K562 (cell line): ENCODE results near the gene KCNK18. TPM values are rescaled to one million over a fixed set of nuclear protein-coding genes. Genes with fewer than 3 reads are reported as not detected.
A peak's percentile ranks its signal among the peaks of the same experiment; 100 is the strongest.

Experiments
- ATAC-seq: fragments of 200-7000 bp; cut with Tn5 transposase; 3 replicates; pipeline ENCODE4 v1.9.1; 2020; ENCODE audit warnings: moderate library complexity
- BruUV-seq: library from RNA; stranded (reverse); fragments of 400-500 nt; replicated peaks from 2 replicates; lab custom pipeline; 2021; lab: Mats Ljungman, UMichigan
- CTCF ChIA-PET: fragments of 300-600 bp; formaldehyde crosslinking; extraction: SDS; loops from one replicate; lab custom pipeline; 2021; ENCODE audit warnings: low intra/inter-chr PET ratio; lab: Yijun Ruan, JAX
- POLR2A ChIA-PET: fragments of 300-600, 350-650 bp; sonication (Branson Sonifier 250); formaldehyde crosslinking; extraction: SDS; loops from one replicate; lab custom pipeline; 2021; ENCODE audit warnings: antibody characterized with exemption, inconsistent platforms; lab: Yijun Ruan, JAX
- DNase-seq, 4 experiments: peaks; one replicate each; pipeline versions ENCODE4 v3.0.0 to v3.0.0-alpha.2; 2011 to 2018; ENCODE audit warnings: low spot score in 3 of 4, mixed read lengths in 3 of 4; ENCODE audit errors: extremely low read depth in 1 of 4
- FAIRE-seq: peaks from 2 replicates; lab custom pipeline; 2011; peaks lifted over from hg19 to GRCh38; lab: Jason Lieb, UNC
- H2AFZ ChIP-seq: 2 replicates; pipeline ENCODE4 v1.6.0; 2011; ENCODE audit warnings: low read depth, low read length, control low read depth, inconsistent platforms
- H3K27ac ChIP-seq: fragments of 200-600 bp; 3 replicates; pipeline ENCODE4 v1.8.0; 2011; ENCODE audit warnings: low read depth, mild to moderate bottlenecking, control low read depth, inconsistent platforms, low read length, moderate library complexity, mixed read lengths; ENCODE audit errors: extremely low read depth
- H3K27me3 ChIP-seq, 2 experiments: fragments of 300-600 bp in 1 of 2; 2 replicates in 1 of 2; 3 replicates in 1 of 2; pipeline versions ENCODE4 v1.6.0 to v1.8.0; 2011; ENCODE audit warnings: inconsistent platforms in 2 of 2, low read length in 2 of 2, mild to moderate bottlenecking in 1 of 2, mixed read lengths in 1 of 2, moderate library complexity in 1 of 2; ENCODE audit not compliant: control insufficient read depth in 2 of 2, insufficient read depth in 2 of 2
- H3K36me3 ChIP-seq: fragments of 300-600 bp; 3 replicates; pipeline ENCODE4 v1.8.0; 2011; ENCODE audit warnings: mild to moderate bottlenecking, low read length, inconsistent platforms; ENCODE audit not compliant: control insufficient read depth, insufficient read depth
- H3K4me1 ChIP-seq, 2 experiments: fragments of 200-600 bp in 1 of 2; replicated peaks in 1 of 2; 2 replicates in 1 of 2; 3 replicates in 1 of 2; pipeline versions ENCODE4 v1.5.1 to v1.8.0; 2011; ENCODE audit warnings: inconsistent platforms in 2 of 2, low read length in 2 of 2, mild to moderate bottlenecking in 1 of 2, mixed read lengths in 1 of 2, moderate library complexity in 1 of 2; ENCODE audit not compliant: control insufficient read depth in 2 of 2, insufficient read depth in 2 of 2
- H3K4me2 ChIP-seq: 2 replicates; pipeline ENCODE4 v1.6.1; 2011; ENCODE audit warnings: low read length, control low read depth, inconsistent platforms, mixed read lengths; ENCODE audit not compliant: insufficient read depth
- H3K4me3 ChIP-seq: fragments of 200-600 bp; sonication (generic), shearing (Covaris generic); 2 replicates; pipeline ENCODE4 v1.5.1; 2016; ENCODE audit warnings: control low read depth, inconsistent platforms
- H3K79me2 ChIP-seq: fragments of 200-600 bp; 3 replicates; pipeline ENCODE4 v1.8.0; 2011; ENCODE audit warnings: low read length, inconsistent platforms; ENCODE audit not compliant: control insufficient read depth, insufficient read depth
- H3K9ac ChIP-seq, 2 experiments: 2 replicates each; pipeline versions ENCODE4 v1.6.0 to v1.6.1; 2011; ENCODE audit warnings: low read depth in 2 of 2, low read length in 2 of 2, control low read depth in 1 of 2, inconsistent platforms in 1 of 2, mild to moderate bottlenecking in 1 of 2, mixed read lengths in 1 of 2; ENCODE audit not compliant: insufficient read depth in 1 of 2
- H3K9me1 ChIP-seq: one replicate; pipeline ENCODE4 v1.6.0; 2011; ENCODE audit warnings: inconsistent platforms, mild to moderate bottlenecking, low read length, moderate library complexity; ENCODE audit not compliant: control insufficient read depth, insufficient read depth
- H3K9me3 ChIP-seq: replicated peaks from 2 replicates; pipeline ENCODE4 v1.5.1; 2011; ENCODE audit warnings: low read depth, low read length, inconsistent platforms; ENCODE audit not compliant: control insufficient read depth, insufficient read depth
- H4K20me1 ChIP-seq: replicated peaks from 2 replicates; pipeline ENCODE4 v1.6.1; 2011; ENCODE audit warnings: low read length, inconsistent platforms, mixed read lengths; ENCODE audit not compliant: control insufficient read depth, insufficient read depth
- MTA2 ChIP-seq: fragments of 450-650 bp; IDR thresholded peaks from 2 replicates; pipeline ENCODE4 v1.6.1; 2016; ENCODE audit warnings: low read depth
- MTF1 ChIP-seq: fragments of 250-450 bp; sonication (Bioruptor Pico); IDR thresholded peaks from 2 replicates; pipeline ENCODE4 v1.9.0; 2021; ENCODE audit warnings: moderate library complexity, mild to moderate bottlenecking, inconsistent platforms, borderline replicate concordance
- SMARCE1 ChIP-seq: fragments of 450-650 bp; IDR thresholded peaks from 2 replicates; pipeline ENCODE4 v1.7.1; 2016; ENCODE audit warnings: mild to moderate bottlenecking
- ZNF583 ChIP-seq: fragments of 250-450 bp; sonication (Bioruptor Pico); IDR thresholded peaks from 2 replicates; pipeline ENCODE4 v1.4.0; 2020
- ZNF695 ChIP-seq: fragments of 450-650 bp; formaldehyde crosslinking; IDR thresholded peaks from 2 replicates; pipeline ENCODE4 v1.4.0; 2020; ENCODE audit warnings: mild to moderate bottlenecking, moderate library complexity
- WGBS: fragments of 100-300 bp; shearing (Covaris generic); methylation state at CpG from one replicate; pipeline ENCODE4 v1.1.6; 2016; ENCODE audit warnings: low coverage, mixed read lengths; ENCODE audit not compliant: insufficient coverage; ENCODE audit errors: missing lambda C conversion rate; 5-methylcytosine and 5-hydroxymethylcytosine counted together
- in situ Hi-C: fragments of 300-500 bp; cut with MboI; formaldehyde crosslinking; loops from 4 replicates; pipeline ENCODE4 v1.15.0; 2018; ENCODE audit warnings: inconsistent platforms, mixed read lengths
- intact Hi-C: fragments of 100-400 bp; cut with micrococcal nuclease; formaldehyde crosslinking; loops from 2 replicates; pipeline ENCODE4 v1.14.2; 2022
- polyA plus RNA-seq, 8 experiments: library from polyadenylated mRNA; depleted of rRNA in 4 of 8; stranded (reverse) in 5 of 8; unstranded in 3 of 8; fragments of >200 nt; fragmentation: Nextera tagmentation in 2 of 8; fragmentation: Illumina TruSeq in 1 of 8; extraction: Ambion mirVana in 2 of 8; extraction: Trizol in 1 of 8; gene quantifications; 2 replicates each; pipeline versions ENCODE4 v1.2.1 to v1.2.3, GENCODE V29; 2011 to 2014; ENCODE audit warnings: inconsistent platforms in 1 of 8, missing spikeins in 1 of 8
- total RNA-seq, 7 experiments: library from RNA; depleted of rRNA in 6 of 7; stranded (reverse); fragments of >200 nt in 6 of 7; fragmentation: Illumina TruSeq in 2 of 7; extraction: Trizol in 2 of 7; gene quantifications; 2 replicates each; pipeline versions ENCODE4 v1.2.1 to v1.2.3, GENCODE V29; 2011 to 2021; ENCODE audit warnings: low replicate concordance in 1 of 7
- TF ChIP-seq, protein P1 (sequence below): fragments of 450-650 bp; IDR thresholded peaks from 2 replicates; pipeline ENCODE4 v1.6.1; 2016; ENCODE audit warnings: antibody characterized with exemption
- TF ChIP-seq, protein P2 (sequence below): fragments of 450-650 bp; IDR thresholded peaks from 2 replicates; pipeline ENCODE4 v1.6.1; 2016; ENCODE audit warnings: missing biosample characterization, missing genetic modification characterization
- TF ChIP-seq, protein P3 (sequence below), 2 experiments: fragments of 450-650 bp in 1 of 2; sonication (generic) in 1 of 2; formaldehyde crosslinking in 1 of 2; IDR thresholded peaks in 1 of 2; conservative IDR thresholded peaks in 1 of 2; 2 replicates each; pipeline versions ENCODE4 v1.6.1 to v1.8.1; 2016 to 2023; ENCODE audit warnings: mild to moderate bottlenecking in 2 of 2, moderate library complexity in 2 of 2, inconsistent platforms in 1 of 2, missing genetic modification reagents in 1 of 2

The KCNK18 gene
- total and polyA plus RNA-seq, 9 of the 15 experiments (the other 6 are each of a cell fraction or from before 2014, with no cell fraction given), result not detected

DNA sequence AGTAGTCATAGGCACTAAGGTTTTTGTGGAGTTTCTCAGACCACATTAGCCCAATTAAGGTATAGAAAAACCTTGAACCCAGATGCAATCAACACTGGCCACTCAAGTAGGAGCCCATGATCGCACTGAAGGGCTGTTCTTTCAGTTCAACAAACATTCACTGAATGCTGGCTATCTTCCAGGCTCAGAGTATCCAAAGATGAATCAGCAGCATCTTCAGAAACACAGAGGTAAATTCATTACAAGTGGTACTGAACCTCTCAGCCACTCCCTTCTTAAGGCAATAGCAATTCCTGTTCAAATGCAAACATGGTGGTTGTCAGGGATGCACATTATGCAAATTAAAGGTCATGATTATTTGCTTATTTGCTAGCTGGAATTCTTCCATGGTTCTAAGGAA, 17.1 kb downstream of the KCNK18 start (continued):
- TF ChIP-seq, protein P1, sequence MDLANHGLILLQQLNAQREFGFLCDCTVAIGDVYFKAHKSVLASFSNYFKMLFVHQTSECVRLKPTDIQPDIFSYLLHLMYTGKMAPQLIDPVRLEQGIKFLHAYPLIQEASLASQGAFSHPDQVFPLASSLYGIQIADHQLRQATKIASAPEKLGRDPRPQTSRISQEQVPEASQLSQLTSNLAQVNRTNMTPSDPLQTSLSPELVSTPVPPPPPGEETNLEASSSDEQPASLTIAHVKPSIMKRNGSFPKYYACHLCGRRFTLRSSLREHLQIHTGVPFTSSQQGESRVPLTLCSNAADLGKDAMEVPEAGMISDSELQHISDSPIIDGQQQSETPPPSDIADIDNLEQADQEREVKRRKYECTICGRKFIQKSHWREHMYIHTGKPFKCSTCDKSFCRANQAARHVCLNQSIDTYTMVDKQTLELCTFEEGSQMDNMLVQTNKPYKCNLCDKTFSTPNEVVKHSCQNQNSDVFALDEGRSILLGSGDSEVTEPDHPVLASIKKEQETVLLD, result no peak
- TF ChIP-seq ZNF695 (no peak), ZNF583 (CRISPR knock-in tag) (no peak), MTA2 (no peak), MTF1 (CRISPR knock-in tag) (no peak)
- TF ChIP-seq, protein P2, sequence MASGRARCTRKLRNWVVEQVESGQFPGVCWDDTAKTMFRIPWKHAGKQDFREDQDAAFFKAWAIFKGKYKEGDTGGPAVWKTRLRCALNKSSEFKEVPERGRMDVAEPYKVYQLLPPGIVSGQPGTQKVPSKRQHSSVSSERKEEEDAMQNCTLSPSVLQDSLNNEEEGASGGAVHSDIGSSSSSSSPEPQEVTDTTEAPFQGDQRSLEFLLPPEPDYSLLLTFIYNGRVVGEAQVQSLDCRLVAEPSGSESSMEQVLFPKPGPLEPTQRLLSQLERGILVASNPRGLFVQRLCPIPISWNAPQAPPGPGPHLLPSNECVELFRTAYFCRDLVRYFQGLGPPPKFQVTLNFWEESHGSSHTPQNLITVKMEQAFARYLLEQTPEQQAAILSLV (tag), result no peak
- TF ChIP-seq, all 486 proteins: peak for 0

DNA sequence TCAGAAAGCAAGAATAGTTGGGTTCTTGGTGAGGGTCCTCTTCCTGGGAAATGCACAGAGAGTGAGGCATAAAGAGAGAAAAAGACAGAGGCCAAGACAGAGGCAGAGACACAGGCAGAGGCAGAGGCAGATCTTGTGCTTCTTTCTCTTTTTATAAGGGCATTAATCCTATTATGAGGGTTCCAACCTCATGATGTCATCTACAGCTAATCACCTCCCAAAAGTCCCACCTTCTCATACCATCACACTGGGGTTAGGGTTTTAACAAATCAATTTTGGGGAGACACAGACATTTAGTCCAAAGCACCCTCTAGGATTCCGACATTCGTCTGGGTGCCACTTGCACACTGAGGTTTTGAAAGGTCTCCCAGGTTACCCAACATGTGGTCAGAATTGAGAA, 17.8 kb downstream of the KCNK18 start:
- no peak for TF ChIP-seq SMARCE1
- TF ChIP-seq, protein P3, sequence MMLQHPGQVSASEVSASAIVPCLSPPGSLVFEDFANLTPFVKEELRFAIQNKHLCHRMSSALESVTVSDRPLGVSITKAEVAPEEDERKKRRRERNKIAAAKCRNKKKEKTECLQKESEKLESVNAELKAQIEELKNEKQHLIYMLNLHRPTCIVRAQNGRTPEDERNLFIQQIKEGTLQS (IDR thresholded peaks at IDR 0.05), result peak; percentile 45
- TF ChIP-seq, protein P3 (CRISPR knock-in tag; conservative IDR thresholded peaks at IDR 0.05), result no peak
- no peak overlapping the region for H3K4me3 ChIP-seq
- no peaks in the 10 kb centered on the region for H3K79me2 ChIP-seq
- H3K4me1 ChIP-seq, result peaks cover 0 to 19% of the 10 kb centered on the region in 2 experiments; a peak in 3 of 5 replicates
- WGBS, result 0% methylated on average over 2 of the region's 2 CpGs
- H3K4me2 ChIP-seq, result no peak overlapping the region
- peaks cover 2 to 19% of the 10 kb centered on the region in 2 experiments; a peak in 3 of 5 replicates for H3K27me3 ChIP-seq
- H3K9ac ChIP-seq, result no peak overlapping the region
- no TSS peak for BruUV-seq
- in situ Hi-C loops, result loop anchor here (25.0 kb wide), 1 partner anchor 1022 kb away; no protein-coding TSS in a partner anchor
- no peaks in the 10 kb centered on the region for H3K9me1 ChIP-seq
- intact Hi-C loops, result no loop called here
- no peaks in the 10 kb centered on the region for H3K9me3 ChIP-seq
- no peaks in the 10 kb centered on the region for H3K36me3 ChIP-seq
- H3K27ac ChIP-seq, result no peak overlapping the region
- DNase-seq, result no peak
- ChIA-PET CTCF (interaction anchor here (0.6 kb wide), 2 partner anchors 1009 to 1027 kb away, joined by 3 read pairs; no protein-coding TSS in a partner anchor), POLR2A (no interaction called here)
- FAIRE-seq, result no peak
- H2AFZ ChIP-seq, result no peak overlapping the region
- no peaks in the 10 kb centered on the region; the same call in 1 of the 2 replicates for H4K20me1 ChIP-seq
- ATAC-seq, result no peak
